Peyer's patch (tissue), 4 donors: ENCODE results near the gene VAV3.

Experiments used
- CTCF ChIP-seq, 6 experiments: fragments of 450-650 bp in 4 of 6; fragments of 200-600 bp in 2 of 6; sonication (generic) in 1 of 6; IDR thresholded peaks; one replicate each; pipeline ENCODE4 v1.5.1; 2017 to 2019; ENCODE audit warnings: antibody characterized with exemption in 6 of 6, mild to moderate bottlenecking in 3 of 6, moderate library complexity in 1 of 6
- POLR2A ChIP-seq, 2 donors: fragments of 450-650 bp; IDR thresholded peaks; one replicate each; pipeline ENCODE4 v1.5.1; 2017; ENCODE audit warnings: antibody characterized with exemption in 2 of 2, mild to moderate bottlenecking in 2 of 2, moderate library complexity in 2 of 2

- TF ChIP-seq CTCF (IDR thresholded peaks at IDR 0.05) (no peak), POLR2A (IDR thresholded peaks at IDR 0.05) (no peak)
Measured at GRCh38 chr1:107710005-107710404, 255.0 kb downstream of the VAV3 start.
